Keratinocyte (primary cell): ENCODE results near the gene FARP1. TPM values are rescaled to one million over a fixed set of nuclear protein-coding genes. Genes with fewer than 3 reads are reported as not detected.

Experiments used
- DNase-seq: peaks from one replicate; pipeline ENCODE4 v3.0.0-alpha.2; 2011; ENCODE audit warnings: low read depth, missing footprints, low spot score
- FAIRE-seq: peaks from 2 replicates; lab custom pipeline; 2011; peaks lifted over from hg19 to GRCh38; lab: Jason Lieb, UNC
- H2AFZ ChIP-seq: 2 replicates; pipeline ENCODE4 v1.6.0; 2012; ENCODE audit warnings: low read length, control low read depth, inconsistent platforms; ENCODE audit not compliant: control insufficient read depth
- H3K27ac ChIP-seq: 2 replicates; pipeline ENCODE4 v1.5.1; 2011; ENCODE audit warnings: low read length; ENCODE audit not compliant: control insufficient read depth, insufficient read depth
- H3K27me3 ChIP-seq: 3 replicates; pipeline ENCODE4 v1.6.0; 2011; ENCODE audit warnings: low read length; ENCODE audit not compliant: control insufficient read depth, insufficient read depth; ENCODE audit errors: extremely low read depth
- H3K36me3 ChIP-seq, 2 experiments: 2 replicates in 1 of 2; 3 replicates in 1 of 2; pipeline ENCODE4 v1.5.1; 2011; ENCODE audit warnings: low read length in 2 of 2, mild to moderate bottlenecking in 1 of 2; ENCODE audit not compliant: control insufficient read depth in 2 of 2, insufficient read depth in 2 of 2; ENCODE audit errors: extremely low read depth in 1 of 2
- H3K4me1 ChIP-seq: 3 replicates; pipeline ENCODE4 v1.5.1; 2011; ENCODE audit warnings: low read length; ENCODE audit not compliant: control insufficient read depth, insufficient read depth; ENCODE audit errors: extremely low read depth
- H3K4me2 ChIP-seq: 3 replicates; pipeline ENCODE4 v1.6.0; 2011; ENCODE audit warnings: low read depth, low read length; ENCODE audit not compliant: control insufficient read depth, insufficient read depth; ENCODE audit errors: extremely low read depth
- H3K4me3 ChIP-seq, 3 experiments: fragments of 200-600 bp in 1 of 3; sonication (generic) in 1 of 3; 2 replicates in 2 of 3; 3 replicates in 1 of 3; pipeline ENCODE4 v1.5.1; 2011 to 2016; ENCODE audit warnings: low read length in 3 of 3, mild to moderate bottlenecking in 3 of 3, control low read depth in 2 of 3, inconsistent platforms in 1 of 3, low read depth in 1 of 3, mixed read lengths in 1 of 3, mixed run types in 1 of 3, moderate library complexity in 1 of 3; ENCODE audit not compliant: control insufficient read depth in 2 of 3, insufficient read depth in 2 of 3; ENCODE audit errors: extremely low read depth in 1 of 3
- H3K79me2 ChIP-seq: 2 replicates; pipeline ENCODE4 v1.6.0; 2012; ENCODE audit warnings: low read length; ENCODE audit not compliant: control insufficient read depth, insufficient read depth
- H3K9ac ChIP-seq: 3 replicates; pipeline ENCODE4 v1.6.0; 2011; ENCODE audit warnings: low read length; ENCODE audit not compliant: control insufficient read depth, insufficient read depth; ENCODE audit errors: extremely low read depth
- H3K9me1 ChIP-seq: 3 replicates; pipeline ENCODE4 v1.6.0; 2011; ENCODE audit warnings: low read length; ENCODE audit not compliant: control insufficient read depth, insufficient read depth; ENCODE audit errors: extremely low read depth
- H3K9me3 ChIP-seq: 2 replicates; pipeline ENCODE4 v1.5.1; 2012; ENCODE audit warnings: low read depth, low read length; ENCODE audit not compliant: control insufficient read depth
- H4K20me1 ChIP-seq: 3 replicates; pipeline ENCODE4 v1.6.0; 2011; ENCODE audit warnings: low read length; ENCODE audit not compliant: control insufficient read depth, insufficient read depth; ENCODE audit errors: extremely low read depth
- EZH2 ChIP-seq: IDR thresholded peaks from one replicate; pipeline ENCODE4 v1.6.1; 2012; ENCODE audit warnings: inconsistent platforms, mild to moderate bottlenecking, low read length, moderate library complexity
- dilution Hi-C: fragments of 300-500 bp; cut with MboI; formaldehyde crosslinking; loops from one replicate; pipeline ENCODE4 v1.7.0; 2020; ENCODE audit warnings: low sequenced_read_pairs; ENCODE audit not compliant: extremely low pct_ligation_motif_present
- polyA plus RNA-seq, 5 experiments: library from polyadenylated mRNA; depleted of rRNA in 3 of 5; stranded (reverse) in 3 of 5; stranded (forward) in 1 of 5; unstranded in 1 of 5; fragments of >200 nt; gene quantifications; 1 replicate in 1 of 5; 2 replicates in 3 of 5; 3 replicates in 1 of 5; pipeline versions ENCODE4 v1.2.1 to v1.2.3, GENCODE V29; 2011 to 2012; ENCODE audit warnings: missing spikeins in 2 of 5, low read depth in 1 of 5, low replicate concordance in 1 of 5
- TF ChIP-seq, protein P1 (sequence below), 3 experiments: IDR thresholded peaks in 1 of 3; conservative IDR thresholded peaks in 1 of 3; optimal IDR thresholded peaks in 1 of 3; 2 replicates in 2 of 3; 3 replicates in 1 of 3; pipeline versions ENCODE3 to v1.5.1; 2011; ENCODE audit warnings: low read length in 3 of 3, mild to moderate bottlenecking in 3 of 3, moderate library complexity in 2 of 3, control low read depth in 1 of 3, inconsistent platforms in 1 of 3; ENCODE audit not compliant: insufficient read depth in 2 of 3; ENCODE audit errors: extremely low read depth in 1 of 3

Gene FARP1
- polyA plus RNA-seq, 1 donor (not counting 4 experiments of a cell fraction or from before 2014, with no cell fraction given) = 10.3 TPM

- dilution Hi-C loops = no loop called here
- no peak overlapping the region for H3K4me3 ChIP-seq
- peaks cover 7% of the 10 kb centered on the region for H3K4me1 ChIP-seq
- TF ChIP-seq EZH2 = no peak
- TF ChIP-seq, protein P1, sequence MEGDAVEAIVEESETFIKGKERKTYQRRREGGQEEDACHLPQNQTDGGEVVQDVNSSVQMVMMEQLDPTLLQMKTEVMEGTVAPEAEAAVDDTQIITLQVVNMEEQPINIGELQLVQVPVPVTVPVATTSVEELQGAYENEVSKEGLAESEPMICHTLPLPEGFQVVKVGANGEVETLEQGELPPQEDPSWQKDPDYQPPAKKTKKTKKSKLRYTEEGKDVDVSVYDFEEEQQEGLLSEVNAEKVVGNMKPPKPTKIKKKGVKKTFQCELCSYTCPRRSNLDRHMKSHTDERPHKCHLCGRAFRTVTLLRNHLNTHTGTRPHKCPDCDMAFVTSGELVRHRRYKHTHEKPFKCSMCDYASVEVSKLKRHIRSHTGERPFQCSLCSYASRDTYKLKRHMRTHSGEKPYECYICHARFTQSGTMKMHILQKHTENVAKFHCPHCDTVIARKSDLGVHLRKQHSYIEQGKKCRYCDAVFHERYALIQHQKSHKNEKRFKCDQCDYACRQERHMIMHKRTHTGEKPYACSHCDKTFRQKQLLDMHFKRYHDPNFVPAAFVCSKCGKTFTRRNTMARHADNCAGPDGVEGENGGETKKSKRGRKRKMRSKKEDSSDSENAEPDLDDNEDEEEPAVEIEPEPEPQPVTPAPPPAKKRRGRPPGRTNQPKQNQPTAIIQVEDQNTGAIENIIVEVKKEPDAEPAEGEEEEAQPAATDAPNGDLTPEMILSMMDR (optimal IDR thresholded peaks at IDR 0.05 in 1 of 3, IDR thresholded peaks at IDR 0.05 in 1 of 3, conservative IDR thresholded peaks at IDR 0.05 in 1 of 3; ENCODE audit: extremely low read depth in 1 of 3, insufficient read depth in 2 of 3, low read length in 3 of 3) = no peak
- H3K27ac ChIP-seq = no peak overlapping the region
- no peak for DNase-seq
- no peaks in the 10 kb centered on the region for H3K9me3 ChIP-seq
- H3K9me1 ChIP-seq = no peaks in the 10 kb centered on the region
- H3K36me3 ChIP-seq = peaks cover 23 to 39% of the 10 kb centered on the region in 2 experiments
- no peaks in the 10 kb centered on the region for H3K27me3 ChIP-seq
- no peak overlapping the region for H2AFZ ChIP-seq
- peaks cover 3% of the 10 kb centered on the region for H3K79me2 ChIP-seq
- no peak overlapping the region for H3K4me2 ChIP-seq
- FAIRE-seq = no peak
- no peak overlapping the region for H3K9ac ChIP-seq
- H4K20me1 ChIP-seq = no peaks in the 10 kb centered on the region
Measured at GRCh38 chr13:98448642-98448928, 305.7 kb downstream of the FARP1 start.

GRCh38 chr13:98449273-98449672, 306.4 kb downstream of the FARP1 start:
- no peaks in the 10 kb centered on the region for H3K9me3 ChIP-seq
- no peaks in the 10 kb centered on the region for H3K27me3 ChIP-seq
- H2AFZ ChIP-seq = no peak overlapping the region
- no peak overlapping the region for H3K27ac ChIP-seq
- TF ChIP-seq, protein P1 (optimal IDR thresholded peaks at IDR 0.05 in 1 of 3, IDR thresholded peaks at IDR 0.05 in 1 of 3, conservative IDR thresholded peaks at IDR 0.05 in 1 of 3; ENCODE audit: extremely low read depth in 1 of 3, insufficient read depth in 2 of 3, low read length in 3 of 3) = no peak
- TF ChIP-seq EZH2 = no peak
- H3K9me1 ChIP-seq = no peaks in the 10 kb centered on the region
- no peak overlapping the region for H3K4me2 ChIP-seq
- peaks cover 4% of the 10 kb centered on the region for H3K4me1 ChIP-seq
- DNase-seq = no peak
- no peak overlapping the region for H3K4me3 ChIP-seq
- no peaks in the 10 kb centered on the region for H4K20me1 ChIP-seq
- dilution Hi-C loops = no loop called here
- peaks cover 3% of the 10 kb centered on the region for H3K79me2 ChIP-seq
- no peak for FAIRE-seq
- peaks cover 23 to 36% of the 10 kb centered on the region in 2 experiments for H3K36me3 ChIP-seq
- H3K9ac ChIP-seq = no peak overlapping the region
